B cell (primary cell): ENCODE results near the gene FBXO11.

Experiments used
- EZH2 ChIP-seq: IDR thresholded peaks from 2 replicates; pipeline ENCODE4 v1.6.1; 2012; ENCODE audit warnings: borderline replicate concordance, low read depth, mild to moderate bottlenecking, moderate library complexity, low read length; ENCODE audit not compliant: insufficient read depth, poor library complexity, severe bottlenecking
- TF ChIP-seq, protein P1 (sequence below): fragments of 200-600 bp; IDR thresholded peaks from one replicate; pipeline ENCODE4 v1.8.0; 2022; ENCODE audit warnings: antibody characterized with exemption, mild to moderate bottlenecking

DNA sequence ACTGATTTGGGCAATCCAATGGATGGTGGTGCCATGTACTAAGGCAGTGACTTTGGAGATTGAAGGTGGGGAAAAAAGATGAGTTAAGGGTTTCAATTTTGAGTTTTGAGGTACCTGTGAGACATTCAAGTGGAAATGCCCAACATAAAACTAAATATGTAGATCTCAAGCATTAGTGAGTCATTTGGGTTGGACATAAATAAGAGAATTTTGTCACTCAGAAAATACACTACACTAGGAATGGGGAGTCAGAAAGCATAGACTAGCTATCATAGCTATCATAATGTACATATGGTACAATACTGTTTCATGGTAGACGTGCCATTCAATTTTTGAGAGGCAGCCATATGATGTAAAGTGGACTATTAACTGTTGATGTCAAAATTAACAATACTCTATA is 56.1 kb downstream of the FBXO11 start:
- TF ChIP-seq, protein P1, sequence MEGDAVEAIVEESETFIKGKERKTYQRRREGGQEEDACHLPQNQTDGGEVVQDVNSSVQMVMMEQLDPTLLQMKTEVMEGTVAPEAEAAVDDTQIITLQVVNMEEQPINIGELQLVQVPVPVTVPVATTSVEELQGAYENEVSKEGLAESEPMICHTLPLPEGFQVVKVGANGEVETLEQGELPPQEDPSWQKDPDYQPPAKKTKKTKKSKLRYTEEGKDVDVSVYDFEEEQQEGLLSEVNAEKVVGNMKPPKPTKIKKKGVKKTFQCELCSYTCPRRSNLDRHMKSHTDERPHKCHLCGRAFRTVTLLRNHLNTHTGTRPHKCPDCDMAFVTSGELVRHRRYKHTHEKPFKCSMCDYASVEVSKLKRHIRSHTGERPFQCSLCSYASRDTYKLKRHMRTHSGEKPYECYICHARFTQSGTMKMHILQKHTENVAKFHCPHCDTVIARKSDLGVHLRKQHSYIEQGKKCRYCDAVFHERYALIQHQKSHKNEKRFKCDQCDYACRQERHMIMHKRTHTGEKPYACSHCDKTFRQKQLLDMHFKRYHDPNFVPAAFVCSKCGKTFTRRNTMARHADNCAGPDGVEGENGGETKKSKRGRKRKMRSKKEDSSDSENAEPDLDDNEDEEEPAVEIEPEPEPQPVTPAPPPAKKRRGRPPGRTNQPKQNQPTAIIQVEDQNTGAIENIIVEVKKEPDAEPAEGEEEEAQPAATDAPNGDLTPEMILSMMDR, result no peak
- TF ChIP-seq EZH2, result no peak
